A549 (cell line): ENCODE measurements around the gene C19orf67. TPM values are rescaled to one million over a fixed set of nuclear protein-coding genes. Genes with fewer than 3 reads are reported as not detected.

Experiments used
- ATAC-seq, 2 experiments: fragments of 200-7000 bp in 1 of 2; fragments of >200 bp in 1 of 2; cut with Nextera tagmentation in 1 of 2; cut with Tn5 transposase in 1 of 2; 3 replicates each; pipeline versions ENCODE4 v1.8.0 to v1.9.1; 2018 to 2020; ENCODE audit warnings: mild to moderate bottlenecking in 1 of 2, moderate library complexity in 1 of 2
- CTCF ChIA-PET: fragments of 300-600 bp; sonication (Branson Sonifier 250); formaldehyde crosslinking; extraction: SDS; loops from one replicate; lab custom pipeline; 2021; ENCODE audit warnings: antibody characterized with exemption, inconsistent platforms; lab: Yijun Ruan, JAX
- POLR2A ChIA-PET: fragments of 350-600 bp; formaldehyde crosslinking; extraction: SDS; loops from one replicate; lab custom pipeline; 2021; ENCODE audit warnings: antibody characterized with exemption, inconsistent platforms; lab: Yijun Ruan, JAX
- DNase-seq, 2 experiments: peaks; one replicate each; pipeline versions ENCODE4 v3.0.0 to v3.0.0-alpha.2; 2011 to 2016; ENCODE audit warnings: low read depth in 1 of 2, low spot score in 1 of 2
- FAIRE-seq: peaks from 2 replicates; lab custom pipeline; 2011; peaks lifted over from hg19 to GRCh38; lab: Jason Lieb, UNC
- H3K27ac ChIP-seq, 2 experiments: fragments of >200 bp; sonication (Bioruptor Twin); formaldehyde crosslinking; 3 replicates each; pipeline ENCODE4 v1.5.1; 2016 to 2017
- H3K4me1 ChIP-seq: fragments of >200 bp; sonication (Bioruptor Twin); formaldehyde crosslinking; 3 replicates; pipeline ENCODE4 v1.6.1; 2016
- H3K4me2 ChIP-seq: fragments of >200 bp; sonication (Bioruptor Twin); formaldehyde crosslinking; 3 replicates; pipeline ENCODE4 v1.6.1; 2016
- H3K4me3 ChIP-seq: fragments of >200 bp; sonication (Bioruptor Twin); formaldehyde crosslinking; 3 replicates; pipeline ENCODE4 v1.5.1; 2016
- H3K9me3 ChIP-seq: fragments of >200 bp; sonication (Bioruptor Twin); formaldehyde crosslinking; 3 replicates; pipeline ENCODE4 v1.6.1; 2016
- ATOH8 ChIP-seq: fragments of 250-450 bp; sonication (Bioruptor Pico); IDR thresholded peaks from 2 replicates; pipeline ENCODE4 v1.5.0; 2020; ENCODE audit warnings: low read depth, mild to moderate bottlenecking, moderate library complexity
- CHD2 ChIP-seq: fragments of 150-350 bp; IDR thresholded peaks from 2 replicates; pipeline ENCODE4 v1.6.1; 2014; ENCODE audit warnings: low read length; ENCODE audit not compliant: partially characterized antibody
- E2F6 ChIP-seq: IDR thresholded peaks from 2 replicates; pipeline ENCODE4 v1.6.1; 2012; ENCODE audit warnings: low read depth, borderline replicate concordance
- EHF ChIP-seq: fragments of 250-450 bp; sonication (Bioruptor Pico); IDR thresholded peaks from 2 replicates; pipeline ENCODE4 v1.5.0; 2020; ENCODE audit warnings: mild to moderate bottlenecking
- ESRRA ChIP-seq: fragments of 150-350 bp; IDR thresholded peaks from 2 replicates; pipeline ENCODE4 v1.6.1; 2014; ENCODE audit warnings: mild to moderate bottlenecking, low read length, borderline replicate concordance
- FOSL2 ChIP-seq, 2 experiments: fragments of 450-650 bp in 1 of 2; fragments of >200 bp in 1 of 2; sonication (Bioruptor Twin) in 1 of 2; formaldehyde crosslinking; IDR thresholded peaks; 2 replicates each; pipeline versions ENCODE4 v1.5.0 to v1.6.1; 2016 to 2020; ENCODE audit warnings: mild to moderate bottlenecking in 1 of 2, moderate library complexity in 1 of 2
- GATA3 ChIP-seq: IDR thresholded peaks from 2 replicates; pipeline ENCODE4 v1.6.1; 2012; ENCODE audit warnings: borderline replicate concordance
- HDAC2 ChIP-seq: fragments of 200-600 bp; sonication (generic); IDR thresholded peaks from 2 replicates; pipeline ENCODE4 v1.6.1; 2016
- KDM5A ChIP-seq: fragments of 200-600 bp; sonication (generic); IDR thresholded peaks from 2 replicates; pipeline ENCODE4 v1.6.1; 2016; ENCODE audit warnings: antibody characterized with exemption, mild to moderate bottlenecking
- NPAS2 ChIP-seq: fragments of 250-450 bp; sonication (Bioruptor Pico); IDR thresholded peaks from 2 replicates; pipeline ENCODE4 v1.8.0; 2022; ENCODE audit warnings: mild to moderate bottlenecking, moderate library complexity, borderline replicate concordance
- POLR2A ChIP-seq: IDR thresholded peaks from 2 replicates; pipeline ENCODE4 v1.6.1; 2012; ENCODE audit warnings: mild to moderate bottlenecking, low read length
- RARB ChIP-seq: fragments of 250-450 bp; sonication (Bioruptor Pico); IDR thresholded peaks from 2 replicates; pipeline ENCODE4 v1.8.0; 2021; ENCODE audit warnings: mild to moderate bottlenecking, moderate library complexity
- REST ChIP-seq: fragments of 200-600 bp; sonication (generic); IDR thresholded peaks from 2 replicates; pipeline ENCODE4 v1.6.1; 2016; ENCODE audit warnings: antibody characterized with exemption, mild to moderate bottlenecking, moderate library complexity
- RNF2 ChIP-seq: fragments of 200-600 bp; sonication (generic); IDR thresholded peaks from 2 replicates; pipeline ENCODE4 v1.6.1; 2016; ENCODE audit warnings: low read depth, mild to moderate bottlenecking, antibody characterized with exemption, moderate library complexity, borderline replicate concordance
- SMC3 ChIP-seq: fragments of >200 bp; sonication (Bioruptor Twin); formaldehyde crosslinking; IDR thresholded peaks from 3 replicates; pipeline ENCODE4 v1.6.1; 2018; ENCODE audit warnings: inconsistent platforms
- ZNF302 ChIP-seq: fragments of 250-450 bp; sonication (Bioruptor Pico); IDR thresholded peaks from 2 replicates; pipeline ENCODE4 v1.9.0; 2021; ENCODE audit warnings: inconsistent platforms, mild to moderate bottlenecking, moderate library complexity
- WGBS: methylation state at CpG from one replicate; pipeline ENCODE4 v1.1.6; 2017; ENCODE audit errors: missing lambda C conversion rate; 5-methylcytosine and 5-hydroxymethylcytosine counted together
- polyA plus RNA-seq, 4 experiments: library from polyadenylated mRNA; depleted of rRNA in 3 of 4; stranded (reverse); fragments of >200 nt; fragmentation: RNase III in 1 of 4; extraction: RNeasy Plus Mini Kit Qiagen cat#74134 plus additional on column Dnase treatment in 1 of 4; gene quantifications; 2 replicates in 3 of 4; 3 replicates in 1 of 4; pipeline ENCODE4 v1.2.3, GENCODE V29; 2011 to 2017
- TF ChIP-seq, protein P1 (sequence below): fragments of >200 bp; sonication (Bioruptor Twin); formaldehyde crosslinking; IDR thresholded peaks from 3 replicates; pipeline ENCODE4 v1.6.1; 2016
- TF ChIP-seq, protein P2 (sequence below): fragments of 250-450 bp; sonication (Bioruptor Pico); IDR thresholded peaks from 2 replicates; pipeline ENCODE4 v1.5.0; 2021; ENCODE audit warnings: mild to moderate bottlenecking, moderate library complexity, borderline replicate concordance
- TF ChIP-seq, protein P3 (sequence below): IDR thresholded peaks from 2 replicates; pipeline ENCODE4 v1.6.1; 2012
- TF ChIP-seq, protein P4 (sequence below): fragments of >200 bp; sonication (Bioruptor Twin); formaldehyde crosslinking; IDR thresholded peaks from 2 replicates; pipeline ENCODE4 v1.6.1; 2016

C19orf67 gene
- polyA plus RNA-seq, 2 of the 4 experiments (the other 2 are of a cell fraction): not detected

DNA sequence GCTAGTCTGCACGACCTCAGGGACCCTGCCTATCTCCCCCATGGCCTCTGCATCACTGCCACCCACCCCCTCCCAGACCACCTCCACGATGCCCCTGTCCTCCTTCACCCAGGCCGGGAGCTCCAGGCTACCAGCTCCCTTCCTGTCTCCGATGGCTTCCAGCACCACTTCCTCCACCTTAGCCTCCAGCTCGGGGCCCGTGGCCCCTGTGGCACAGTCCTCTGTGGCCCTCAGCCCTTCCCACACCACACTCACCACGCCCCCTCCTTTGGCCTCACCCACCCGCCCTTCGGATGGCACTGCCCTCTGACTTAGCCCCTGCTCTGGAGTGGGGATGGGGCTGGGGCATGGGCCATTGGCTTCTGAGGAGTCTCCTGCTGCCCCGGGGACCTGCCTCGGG, 30.9 kb downstream of the C19orf67 start (continued):
- TF ChIP-seq E2F6: no peak

GRCh38 chr19:14054099-14054498, 31.5 kb downstream of the C19orf67 start:
- Histone ChIP-seq H3K4me2 (no peak overlapping the region), H3K4me3 (no peak overlapping the region), H3K9me3 (no peaks in the 10 kb centered on the region)
- FAIRE-seq: no peak
- POLR2A ChIA-PET: no interaction called here
- no peak for ATAC-seq
- WGBS: 92% methylated on average over 6 of the region's 6 CpGs
- CTCF ChIA-PET: interaction anchor here (1.1 to 1.4 kb wide), 3 partner anchors 11 to 101 kb away, joined by 3 to 6 read pairs (median 4); partner anchors contain the start of gene ASF1B
- TF ChIP-seq, protein P1, sequence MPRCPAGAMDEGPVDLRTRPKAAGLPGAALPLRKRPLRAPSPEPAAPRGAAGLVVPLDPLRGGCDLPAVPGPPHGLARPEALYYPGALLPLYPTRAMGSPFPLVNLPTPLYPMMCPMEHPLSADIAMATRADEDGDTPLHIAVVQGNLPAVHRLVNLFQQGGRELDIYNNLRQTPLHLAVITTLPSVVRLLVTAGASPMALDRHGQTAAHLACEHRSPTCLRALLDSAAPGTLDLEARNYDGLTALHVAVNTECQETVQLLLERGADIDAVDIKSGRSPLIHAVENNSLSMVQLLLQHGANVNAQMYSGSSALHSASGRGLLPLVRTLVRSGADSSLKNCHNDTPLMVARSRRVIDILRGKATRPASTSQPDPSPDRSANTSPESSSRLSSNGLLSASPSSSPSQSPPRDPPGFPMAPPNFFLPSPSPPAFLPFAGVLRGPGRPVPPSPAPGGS: no peak
- TF ChIP-seq, protein P2, sequence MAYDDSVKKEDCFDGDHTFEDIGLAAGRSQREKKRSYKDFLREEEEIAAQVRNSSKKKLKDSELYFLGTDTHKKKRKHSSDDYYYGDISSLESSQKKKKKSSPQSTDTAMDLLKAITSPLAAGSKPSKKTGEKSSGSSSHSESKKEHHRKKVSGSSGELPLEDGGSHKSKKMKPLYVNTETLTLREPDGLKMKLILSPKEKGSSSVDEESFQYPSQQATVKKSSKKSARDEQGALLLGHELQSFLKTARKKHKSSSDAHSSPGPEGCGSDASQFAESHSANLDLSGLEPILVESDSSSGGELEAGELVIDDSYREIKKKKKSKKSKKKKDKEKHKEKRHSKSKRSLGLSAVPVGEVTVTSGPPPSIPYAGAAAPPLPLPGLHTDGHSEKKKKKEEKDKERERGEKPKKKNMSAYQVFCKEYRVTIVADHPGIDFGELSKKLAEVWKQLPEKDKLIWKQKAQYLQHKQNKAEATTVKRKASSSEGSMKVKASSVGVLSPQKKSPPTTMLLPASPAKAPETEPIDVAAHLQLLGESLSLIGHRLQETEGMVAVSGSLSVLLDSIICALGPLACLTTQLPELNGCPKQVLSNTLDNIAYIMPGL (CRISPR knock-in tag): no peak
- TF ChIP-seq HDAC2: no peak
- TF ChIP-seq, all 56 proteins: peak for 0
- Histone ChIP-seq H3K4me1 (peaks cover 10% of the 10 kb centered on the region), H3K27ac (no peak overlapping the region)
- no peak for DNase-seq

DNA sequence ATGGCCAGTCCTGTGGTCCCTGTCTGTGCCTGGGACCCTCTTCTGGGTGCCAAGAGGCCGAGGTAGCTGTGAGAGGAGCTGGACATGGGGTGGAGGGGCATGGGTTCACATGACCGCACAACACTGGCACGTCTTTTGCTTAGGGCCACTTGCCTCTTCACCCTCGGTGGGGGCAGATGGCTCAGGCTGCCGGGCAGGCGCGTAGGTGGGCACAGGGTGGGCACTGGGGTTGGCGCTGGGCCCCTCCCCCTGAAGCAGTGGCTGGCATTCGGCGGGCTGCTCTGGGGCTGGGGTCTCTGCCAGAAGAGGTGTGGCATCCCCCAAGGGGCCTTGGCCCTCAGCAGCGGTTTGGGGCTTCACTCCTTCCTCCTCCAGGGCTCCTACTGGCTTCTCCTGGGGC, 32.1 kb downstream of the C19orf67 start:
- Histone ChIP-seq H3K27ac (no peak overlapping the region), H3K4me1 (peaks cover 6% of the 10 kb centered on the region), H3K9me3 (0 out of 3 replicates have a peak, but pooled peaks cover under 1% of the 10 kb centered on the region), H3K4me2 (no peak overlapping the region), H3K4me3 (no peak overlapping the region)
- no peak for ATAC-seq
- ChIA-PET CTCF (interaction anchor here (0.6 to 1.7 kb wide), 5 partner anchors 8 to 148 kb away, joined by 3 to 9 read pairs (median 6); partner anchors contain the start of gene PALM3), POLR2A (no interaction called here)
- 92% methylated on average over 2 of the region's 11 CpGs for WGBS
- TF ChIP-seq RNF2 (no peak), FOSL2 (IDR thresholded peaks at IDR 0.05) (no peak), FOSL2 (CRISPR knock-in tag; IDR thresholded peaks at IDR 0.05) (no peak), NPAS2 (CRISPR knock-in tag) (no peak), EHF (CRISPR knock-in tag) (no peak), GATA3 (no peak)
- DNase-seq: no peak
- no peak for FAIRE-seq

GRCh38 chr19:14053032-14053431, 32.6 kb downstream of the C19orf67 start:
- FAIRE-seq (no peak), DNase-seq (no peak), ATAC-seq (no peak)
- POLR2A ChIA-PET: no interaction called here
- H3K9me3 ChIP-seq: 0 out of 3 replicates have a peak, but pooled peaks cover 3% of the 10 kb centered on the region
- 78% methylated on average over 3 of the region's 3 CpGs for WGBS
- no peak overlapping the region for H3K4me2 ChIP-seq
- H3K4me3 ChIP-seq: no peak overlapping the region
- CTCF ChIA-PET: interaction anchor here (0.6 to 1.8 kb wide), 7 partner anchors 9 to 148 kb away, joined by 3 to 9 read pairs (median 6); partner anchors contain the start of genes IL27RA and PALM3
- peaks cover 1% of the 10 kb centered on the region for H3K4me1 ChIP-seq
- H3K27ac ChIP-seq: no peak overlapping the region
- TF ChIP-seq, protein P3, sequence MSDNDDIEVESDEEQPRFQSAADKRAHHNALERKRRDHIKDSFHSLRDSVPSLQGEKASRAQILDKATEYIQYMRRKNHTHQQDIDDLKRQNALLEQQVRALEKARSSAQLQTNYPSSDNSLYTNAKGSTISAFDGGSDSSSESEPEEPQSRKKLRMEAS: no peak
- TF ChIP-seq, protein P4, sequence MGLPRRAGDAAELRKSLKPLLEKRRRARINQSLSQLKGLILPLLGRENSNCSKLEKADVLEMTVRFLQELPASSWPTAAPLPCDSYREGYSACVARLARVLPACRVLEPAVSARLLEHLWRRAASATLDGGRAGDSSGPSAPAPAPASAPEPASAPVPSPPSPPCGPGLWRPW: no peak
- no peak for TF ChIP-seq EHF (CRISPR knock-in tag)
- no peak for TF ChIP-seq ZNF302
- TF ChIP-seq ATOH8 (CRISPR knock-in tag): no peak
- no peak for TF ChIP-seq SMC3
- TF ChIP-seq, protein P2 (CRISPR knock-in tag): no peak
- TF ChIP-seq ESRRA: no peak
- no peak for TF ChIP-seq POLR2A
- no peak for TF ChIP-seq REST
- TF ChIP-seq CHD2: no peak
- TF ChIP-seq RARB: no peak
- no peak for TF ChIP-seq KDM5A
